Measurements from ENCODE around the gene ETV3.

ETV3 gene

DNA sequence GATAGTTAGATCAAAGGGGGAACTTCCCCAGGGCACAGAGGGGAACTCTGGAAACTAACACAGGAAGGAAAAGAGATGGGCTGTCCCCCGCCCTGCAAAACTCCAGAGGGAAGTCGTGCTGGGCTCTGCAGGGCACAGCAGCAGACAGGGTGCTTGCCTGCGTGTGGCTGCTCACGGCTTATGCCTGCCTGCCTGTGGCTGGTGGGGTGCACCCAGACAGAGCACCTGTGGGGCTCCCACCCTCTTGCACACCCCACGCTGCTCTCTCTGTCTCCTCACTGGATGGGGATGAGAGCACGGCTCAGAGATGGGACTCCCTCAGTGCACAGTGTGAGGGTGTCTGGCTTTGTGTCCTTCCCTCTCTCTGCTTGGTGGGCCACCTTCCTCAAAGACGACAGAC, 25.1 kb downstream of the ETV3 start:
- Histone ChIP-seq H3K4me1 (ENCODE audit: control insufficient read depth, low read length) (peaks cover 12% of the 10 kb centered on the region), H3K27me3 (ENCODE audit: control insufficient read depth, low read length) (peaks cover 31% of the 10 kb centered on the region), H3K36me3 (ENCODE audit: control insufficient read depth, low read length) (no peaks in the 10 kb centered on the region), H3K4me2 (ENCODE audit: low read length) (no peak overlapping the region), H4K20me1 (ENCODE audit: control insufficient read depth, insufficient read depth, low read depth, low read length) (no peaks in the 10 kb centered on the region), H3K79me2 (ENCODE audit: control insufficient read depth, low read length) (no peaks in the 10 kb centered on the region), H3K9me3 (ENCODE audit: control insufficient read depth, insufficient read depth, low read length) (no peaks in the 10 kb centered on the region), H3K27ac (ENCODE audit: low read depth, low read length) (no peak overlapping the region), H3K4me3 (ENCODE audit: low read length) (no peak overlapping the region), H3F3A (ENCODE audit: control insufficient read depth, insufficient read depth) (no peaks in the 10 kb centered on the region), H3K9me2 (replicated peaks; ENCODE audit: control insufficient read depth, low read length) (no peaks in the 10 kb centered on the region)
- no peak for TF ChIP-seq EZH2phosphoT487 (IDR thresholded peaks at IDR 0.05; ENCODE audit: borderline replicate concordance, low read length)
- TF ChIP-seq, protein P1, sequence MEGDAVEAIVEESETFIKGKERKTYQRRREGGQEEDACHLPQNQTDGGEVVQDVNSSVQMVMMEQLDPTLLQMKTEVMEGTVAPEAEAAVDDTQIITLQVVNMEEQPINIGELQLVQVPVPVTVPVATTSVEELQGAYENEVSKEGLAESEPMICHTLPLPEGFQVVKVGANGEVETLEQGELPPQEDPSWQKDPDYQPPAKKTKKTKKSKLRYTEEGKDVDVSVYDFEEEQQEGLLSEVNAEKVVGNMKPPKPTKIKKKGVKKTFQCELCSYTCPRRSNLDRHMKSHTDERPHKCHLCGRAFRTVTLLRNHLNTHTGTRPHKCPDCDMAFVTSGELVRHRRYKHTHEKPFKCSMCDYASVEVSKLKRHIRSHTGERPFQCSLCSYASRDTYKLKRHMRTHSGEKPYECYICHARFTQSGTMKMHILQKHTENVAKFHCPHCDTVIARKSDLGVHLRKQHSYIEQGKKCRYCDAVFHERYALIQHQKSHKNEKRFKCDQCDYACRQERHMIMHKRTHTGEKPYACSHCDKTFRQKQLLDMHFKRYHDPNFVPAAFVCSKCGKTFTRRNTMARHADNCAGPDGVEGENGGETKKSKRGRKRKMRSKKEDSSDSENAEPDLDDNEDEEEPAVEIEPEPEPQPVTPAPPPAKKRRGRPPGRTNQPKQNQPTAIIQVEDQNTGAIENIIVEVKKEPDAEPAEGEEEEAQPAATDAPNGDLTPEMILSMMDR (IDR thresholded peaks at IDR 0.05; ENCODE audit: low read depth, low read length, poor library complexity, severe bottlenecking): no peak

DNA sequence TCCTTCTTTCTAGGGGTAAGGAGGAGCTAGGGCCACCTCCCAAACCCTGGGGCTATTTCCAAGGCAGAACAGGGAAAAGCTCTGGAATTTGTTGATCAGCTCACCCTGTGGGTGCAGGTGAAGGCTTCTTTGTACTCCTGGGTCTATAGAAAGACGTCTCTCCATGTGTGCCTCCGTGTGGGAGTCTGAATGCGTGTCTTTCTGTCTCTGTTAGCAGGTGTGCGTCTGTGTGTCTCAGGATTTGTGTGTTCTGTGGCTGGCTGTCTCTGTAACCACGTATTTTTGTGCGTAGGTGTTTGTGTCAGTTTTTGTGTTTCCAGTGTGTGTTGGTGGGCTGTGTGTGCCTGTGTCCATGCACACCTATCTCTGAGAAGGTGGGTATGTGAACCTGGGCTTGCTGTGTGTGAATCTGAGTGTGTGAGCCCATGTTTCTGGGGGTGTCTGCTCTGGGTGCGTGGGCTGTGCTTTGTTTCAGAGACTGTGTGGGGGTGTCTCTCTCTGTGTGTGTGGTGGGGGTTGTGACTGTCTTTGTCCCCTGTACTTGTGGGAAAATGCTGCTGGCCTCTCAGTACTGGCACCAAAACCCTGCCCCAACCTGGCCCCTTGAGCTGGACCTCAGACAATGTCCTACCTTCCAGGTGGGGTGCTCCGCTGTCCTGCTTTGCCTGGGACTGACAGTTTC, 25.9 kb downstream of the ETV3 start:
- H3K4me1 ChIP-seq (ENCODE audit: control insufficient read depth, low read length): peaks cover 4% of the 10 kb centered on the region
- no peaks in the 10 kb centered on the region for H3K9me2 ChIP-seq (replicated peaks; ENCODE audit: control insufficient read depth, low read length)
- H3K27me3 ChIP-seq (ENCODE audit: control insufficient read depth, low read length): peaks cover 39% of the 10 kb centered on the region
- H3K4me2 ChIP-seq (ENCODE audit: low read length): no peak overlapping the region
- H3K4me3 ChIP-seq (ENCODE audit: low read length): no peak overlapping the region
- H3K36me3 ChIP-seq (ENCODE audit: control insufficient read depth, low read length): no peaks in the 10 kb centered on the region
- TF ChIP-seq, protein P1 (IDR thresholded peaks at IDR 0.05; ENCODE audit: low read depth, low read length, poor library complexity, severe bottlenecking): no peak
- no peak for TF ChIP-seq EZH2phosphoT487 (IDR thresholded peaks at IDR 0.05; ENCODE audit: borderline replicate concordance, low read length)
- no peak overlapping the region for H3K27ac ChIP-seq (ENCODE audit: low read depth, low read length)
- no peaks in the 10 kb centered on the region for H3K9me3 ChIP-seq (ENCODE audit: control insufficient read depth, insufficient read depth, low read length)
- H3F3A ChIP-seq (ENCODE audit: control insufficient read depth, insufficient read depth): no peaks in the 10 kb centered on the region
- no peaks in the 10 kb centered on the region for H4K20me1 ChIP-seq (ENCODE audit: control insufficient read depth, insufficient read depth, low read depth, low read length)
- H3K79me2 ChIP-seq (ENCODE audit: control insufficient read depth, low read length): no peaks in the 10 kb centered on the region

DNA sequence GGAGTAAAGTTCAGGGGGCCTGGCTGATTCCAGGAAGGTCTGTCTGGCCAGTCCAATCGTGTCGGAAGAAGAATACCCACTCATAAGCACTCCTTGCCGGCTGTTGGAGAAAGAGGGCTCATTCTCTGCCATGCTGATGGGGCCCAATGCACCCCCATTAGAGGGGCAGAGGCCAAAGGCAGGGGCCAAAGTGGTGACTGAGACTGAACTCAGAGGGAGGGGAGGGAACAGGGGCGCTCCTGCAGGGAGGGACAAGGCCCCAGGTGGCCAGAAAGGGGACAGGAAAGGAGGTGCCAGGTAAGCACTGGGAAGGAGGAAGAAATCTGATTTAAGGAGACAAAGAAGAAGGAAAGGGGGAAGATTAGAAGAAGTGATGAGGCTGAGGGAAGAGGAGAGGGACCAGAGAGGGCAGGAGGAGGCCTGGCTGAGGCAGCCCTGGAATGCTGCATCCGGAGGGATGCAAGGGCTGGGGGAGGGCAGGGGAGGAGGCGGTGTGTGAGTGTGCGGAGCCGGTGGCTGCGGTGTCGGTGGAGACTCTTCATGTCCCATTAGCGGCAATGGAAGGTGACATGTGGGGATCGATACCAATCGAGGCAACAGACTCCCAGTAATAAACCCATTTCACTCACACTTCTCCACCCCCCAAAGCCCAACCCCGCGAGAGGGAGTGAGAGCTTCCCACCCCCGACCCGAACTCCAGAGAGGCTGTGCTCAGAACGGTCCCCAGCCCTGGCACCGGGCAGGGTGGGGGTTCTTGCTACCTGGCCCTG, 26.6 kb downstream of the ETV3 start:
- no peak overlapping the region for H3K4me3 ChIP-seq (ENCODE audit: low read length)
- H3K9me2 ChIP-seq (replicated peaks; ENCODE audit: control insufficient read depth, low read length): no peaks in the 10 kb centered on the region
- no peak overlapping the region for H3K27ac ChIP-seq (ENCODE audit: low read depth, low read length)
- H4K20me1 ChIP-seq (ENCODE audit: control insufficient read depth, insufficient read depth, low read depth, low read length): no peaks in the 10 kb centered on the region
- peaks cover 46% of the 10 kb centered on the region for H3K27me3 ChIP-seq (ENCODE audit: control insufficient read depth, low read length)
- 0 out of 2 replicates have a peak, but pooled peaks cover 2% of the 10 kb centered on the region for H3K4me1 ChIP-seq (ENCODE audit: control insufficient read depth, low read length)
- no peak overlapping the region for H3K4me2 ChIP-seq (ENCODE audit: low read length)
- H3K9me3 ChIP-seq (ENCODE audit: control insufficient read depth, insufficient read depth, low read length): no peaks in the 10 kb centered on the region
- H3K36me3 ChIP-seq (ENCODE audit: control insufficient read depth, low read length): no peaks in the 10 kb centered on the region
- no peaks in the 10 kb centered on the region for H3F3A ChIP-seq (ENCODE audit: control insufficient read depth, insufficient read depth)
- TF ChIP-seq, protein P1 (IDR thresholded peaks at IDR 0.05; ENCODE audit: low read depth, low read length, poor library complexity, severe bottlenecking): no peak
- TF ChIP-seq EZH2phosphoT487 (IDR thresholded peaks at IDR 0.05; ENCODE audit: borderline replicate concordance, low read length): no peak
- no peaks in the 10 kb centered on the region for H3K79me2 ChIP-seq (ENCODE audit: control insufficient read depth, low read length)
